Mesendoderm (in vitro differentiated cells): Measurements from ENCODE around the gene CCT8L2.
"Not testable (repeated sequence)": the region's sequence is repeated elsewhere in the genome, so short reads cannot be mapped to it uniquely, and the experiment has no call there.

Source experiments
- DNase-seq: peaks from one replicate; pipeline ENCODE4 v3.0.0; 2013
- H2AK5ac ChIP-seq: 2 replicates; pipeline ENCODE4 v1.6.1; 2013; ENCODE audit warnings: low read length, inconsistent platforms
- H2BK120ac ChIP-seq: 2 replicates; pipeline ENCODE4 v1.6.1; 2013; ENCODE audit warnings: low read depth, mild to moderate bottlenecking, low read length, moderate library complexity, mixed read lengths
- H2BK15ac ChIP-seq: replicated peaks from 2 replicates; pipeline ENCODE4 v1.6.1; 2013; ENCODE audit warnings: low read depth, mild to moderate bottlenecking, moderate library complexity
- H2BK5ac ChIP-seq: 2 replicates; pipeline ENCODE4 v1.6.1; 2013; ENCODE audit warnings: low read length, inconsistent platforms
- H3K18ac ChIP-seq: 2 replicates; pipeline ENCODE4 v1.6.1; 2013; ENCODE audit warnings: mild to moderate bottlenecking, low read length, mixed read lengths
- H3K23ac ChIP-seq: one replicate; pipeline ENCODE4 v1.6.1; 2013; ENCODE audit warnings: low read length
- H3K27ac ChIP-seq: 2 replicates; pipeline ENCODE4 v1.5.1; 2013; ENCODE audit warnings: low read depth, mild to moderate bottlenecking, inconsistent platforms, low read length, moderate library complexity
- H3K27me3 ChIP-seq: 2 replicates; pipeline ENCODE4 v1.6.1; 2013; ENCODE audit warnings: low read length, control low read depth, mild to moderate bottlenecking, inconsistent platforms; ENCODE audit not compliant: insufficient read depth, poor library complexity
- H3K36me3 ChIP-seq: 2 replicates; pipeline ENCODE4 v1.6.1; 2013; ENCODE audit warnings: low read length, inconsistent platforms; ENCODE audit not compliant: control insufficient read depth, insufficient read depth
- H3K4ac ChIP-seq: one replicate; pipeline ENCODE4 v1.6.1; 2013; ENCODE audit warnings: low read depth, mild to moderate bottlenecking, low read length, moderate library complexity
- H3K4me1 ChIP-seq: 2 replicates; pipeline ENCODE4 v1.6.1; 2013; ENCODE audit warnings: low read depth, low read length, inconsistent platforms; ENCODE audit not compliant: control insufficient read depth
- H3K4me2 ChIP-seq: 2 replicates; pipeline ENCODE4 v1.6.1; 2013; ENCODE audit warnings: low read length
- H3K4me3 ChIP-seq: 2 replicates; pipeline ENCODE4 v1.5.1; 2013; ENCODE audit warnings: mild to moderate bottlenecking, low read length
- H3K56ac ChIP-seq: one replicate; pipeline ENCODE4 v1.6.1; 2013; ENCODE audit warnings: low read length
- H3K79me1 ChIP-seq: 2 replicates; pipeline ENCODE4 v1.6.1; 2013; ENCODE audit warnings: low read length, inconsistent platforms
- H3K79me2 ChIP-seq: 2 replicates; pipeline ENCODE4 v1.6.1; 2013; ENCODE audit warnings: mild to moderate bottlenecking, low read length; ENCODE audit not compliant: control insufficient read depth, insufficient read depth
- H3K9ac ChIP-seq: 2 replicates; pipeline ENCODE4 v1.6.1; 2013; ENCODE audit warnings: low read length, inconsistent platforms
- H4K5ac ChIP-seq: one replicate; pipeline ENCODE4 v1.6.1; 2013; ENCODE audit warnings: low read length
- H4K8ac ChIP-seq: one replicate; pipeline ENCODE4 v1.6.1; 2013; ENCODE audit warnings: low read depth, mild to moderate bottlenecking, control low read depth, low read length, moderate library complexity
- WGBS: extraction: QIAGEN DNeasy Blood & Tissue Kit; methylation state at CpG from one replicate; pipeline ENCODE4 v1.1.7; 2013; ENCODE audit warnings: low lambda C conversion rate, missing lambda C conversion rate; ENCODE audit not compliant: insufficient coverage; ENCODE audit errors: extremely low coverage; 5-methylcytosine and 5-hydroxymethylcytosine counted together

The CCT8L2 gene

GRCh38 chr22:16617516-16617915, 24.9 kb upstream of the CCT8L2 start:
- not testable (repeated sequence) for H2BK120ac ChIP-seq, H3K4ac ChIP-seq, H3K4me2 ChIP-seq, H3K79me1 ChIP-seq, H3K56ac ChIP-seq, H2AK5ac ChIP-seq, H3K9ac ChIP-seq, H3K79me2 ChIP-seq, H4K8ac ChIP-seq, H3K4me1 ChIP-seq, H4K5ac ChIP-seq, H3K36me3 ChIP-seq, H3K23ac ChIP-seq, DNase-seq, H3K4me3 ChIP-seq, H3K27ac ChIP-seq, H2BK15ac ChIP-seq, H3K18ac ChIP-seq, H2BK5ac ChIP-seq, H3K27me3 ChIP-seq
- WGBS = no CpG with 5 or more reads among the region's 3 CpGs

GRCh38 chr22:16616390-16616938, 23.9 kb upstream of the CCT8L2 start:
- H3K56ac ChIP-seq, H2BK120ac ChIP-seq, H3K23ac ChIP-seq, DNase-seq, H3K27ac ChIP-seq, H3K4me3 ChIP-seq, H3K18ac ChIP-seq, H2BK15ac ChIP-seq, H4K5ac ChIP-seq, H3K27me3 ChIP-seq, H3K4ac ChIP-seq, H3K4me1 ChIP-seq, H2BK5ac ChIP-seq, H3K79me1 ChIP-seq, H4K8ac ChIP-seq, H2AK5ac ChIP-seq, H3K79me2 ChIP-seq, H3K4me2 ChIP-seq, H3K9ac ChIP-seq, H3K36me3 ChIP-seq: not testable (repeated sequence)
- whole genome bisulfite sequencing = no CpG with 5 or more reads among the region's 3 CpGs

- H2BK5ac ChIP-seq, H4K5ac ChIP-seq, H3K23ac ChIP-seq, H3K9ac ChIP-seq, H3K56ac ChIP-seq, DNase-seq, H3K4me1 ChIP-seq, H3K79me1 ChIP-seq, H3K18ac ChIP-seq, H3K27me3 ChIP-seq, H3K27ac ChIP-seq, H3K79me2 ChIP-seq, H2BK15ac ChIP-seq, H4K8ac ChIP-seq, H3K4me2 ChIP-seq, H3K36me3 ChIP-seq, H2AK5ac ChIP-seq, H3K4me3 ChIP-seq, H3K4ac ChIP-seq, H2BK120ac ChIP-seq: not testable (repeated sequence)
- no CpG with 5 or more reads among the region's 5 CpGs for WGBS
Observed at GRCh38 chr22:16615606-16616245, 23.1 kb upstream of the CCT8L2 start.

GRCh38 chr22:16609548-16610261, 17.1 kb upstream of the CCT8L2 start:
- Histone ChIP-seq H3K4ac (no peak overlapping the region), H3K36me3 (no peaks in the 10 kb centered on the region), H2BK120ac (no peak overlapping the region), H3K79me1 (no peaks in the 10 kb centered on the region), H3K56ac (no peak overlapping the region), H2AK5ac (no peak overlapping the region), H3K9ac (no peak overlapping the region), H4K8ac (no peak overlapping the region), H2BK15ac (no peak overlapping the region), H3K18ac (no peak overlapping the region), H4K5ac (no peak overlapping the region), H3K79me2 (no peaks in the 10 kb centered on the region), H3K27ac (no peak overlapping the region), H3K4me3 (no peak overlapping the region), H3K27me3 (no peaks in the 10 kb centered on the region), H3K4me2 (no peak overlapping the region), H3K4me1 (no peaks in the 10 kb centered on the region), H3K23ac (no peak overlapping the region), H2BK5ac (no peak overlapping the region)
- DNase-seq = no peak
- no CpG with 5 or more reads among the region's 77 CpGs for WGBS

GRCh38 chr22:16608931-16609330, 16.3 kb upstream of the CCT8L2 start:
- no peak overlapping the region for H2BK15ac ChIP-seq
- no peaks in the 10 kb centered on the region for H3K4me1 ChIP-seq
- H3K4me2 ChIP-seq = no peak overlapping the region
- no peak for DNase-seq
- WGBS = no CpG with 5 or more reads among the region's 22 CpGs
- no peak overlapping the region for H3K18ac ChIP-seq
- H2BK5ac ChIP-seq = no peak overlapping the region
- no peak overlapping the region for H3K23ac ChIP-seq
- H4K8ac ChIP-seq = no peak overlapping the region
- H3K36me3 ChIP-seq = no peaks in the 10 kb centered on the region
- no peak overlapping the region for H3K56ac ChIP-seq
- H3K4me3 ChIP-seq = no peak overlapping the region
- no peaks in the 10 kb centered on the region for H3K79me1 ChIP-seq
- H3K9ac ChIP-seq = no peak overlapping the region
- no peak overlapping the region for H3K27ac ChIP-seq
- H3K27me3 ChIP-seq = no peaks in the 10 kb centered on the region
- no peak overlapping the region for H2AK5ac ChIP-seq
- H3K79me2 ChIP-seq = no peaks in the 10 kb centered on the region
- H2BK120ac ChIP-seq = no peak overlapping the region
- H4K5ac ChIP-seq = no peak overlapping the region
- H3K4ac ChIP-seq = no peak overlapping the region
